Activated B cell treated with CpG ODN at 0.5 μM for 24 hours (primary cell): ENCODE data around the gene PRAMEF13. TPM values are rescaled to one million over a fixed set of nuclear protein-coding genes. Genes with fewer than 3 reads are reported as not detected.
"Not testable (repeated sequence)": the region's sequence is repeated elsewhere in the genome, so short reads cannot be mapped to it uniquely, and the experiment has no call there.

Source experiments
- ATAC-seq: fragments of 200-7000 bp; cut with Tn5 transposase; one replicate; pipeline ENCODE4 v1.10.0; 2021; ENCODE audit warnings: low read depth, mild to moderate bottlenecking, moderate library complexity
- CTCF ChIA-PET: fragments of 350-600 bp; sonication (Branson Sonifier 250); formaldehyde crosslinking; loops from one replicate; lab custom pipeline; 2021; ENCODE audit warnings: antibody characterized with exemption; lab: Charles Lee
- POLR2A ChIA-PET: fragments of 350-600 bp; sonication (Branson Sonifier 250); formaldehyde crosslinking; loops from one replicate; lab custom pipeline; 2021; ENCODE audit warnings: antibody characterized with exemption; lab: Charles Lee
- DNase-seq: peaks from one replicate; pipeline ENCODE4 v3.0.0; 2022
- H3K27ac Mint-ChIP-seq: one replicate; pipeline ENCODE4 v1.8.0; 2020; ENCODE audit warnings: mixed read lengths
- H3K27me3 Mint-ChIP-seq: one replicate; pipeline ENCODE4 v1.8.0; 2021; ENCODE audit warnings: mixed read lengths
- H3K36me3 Mint-ChIP-seq: one replicate; pipeline ENCODE4 v1.8.0; 2021; ENCODE audit warnings: low read depth, mixed read lengths
- H3K4me1 Mint-ChIP-seq: one replicate; pipeline ENCODE4 v1.8.0; 2021; ENCODE audit warnings: mixed read lengths
- H3K4me3 Mint-ChIP-seq: one replicate; pipeline ENCODE4 v1.8.0; 2020; ENCODE audit warnings: mild to moderate bottlenecking, mixed read lengths
- H3K9me3 Mint-ChIP-seq: one replicate; pipeline ENCODE4 v1.8.0; 2020; ENCODE audit warnings: mixed read lengths
- intact Hi-C: fragments of 100-400 bp; cut with micrococcal nuclease; formaldehyde crosslinking; loops from one replicate; pipeline ENCODE4 v1.15.1; 2024
- total RNA-seq: library from RNA; stranded (reverse); gene quantifications from 2 replicates; pipeline ENCODE4 v1.2.3, GENCODE V29; 2022

Gene PRAMEF13, protein sequence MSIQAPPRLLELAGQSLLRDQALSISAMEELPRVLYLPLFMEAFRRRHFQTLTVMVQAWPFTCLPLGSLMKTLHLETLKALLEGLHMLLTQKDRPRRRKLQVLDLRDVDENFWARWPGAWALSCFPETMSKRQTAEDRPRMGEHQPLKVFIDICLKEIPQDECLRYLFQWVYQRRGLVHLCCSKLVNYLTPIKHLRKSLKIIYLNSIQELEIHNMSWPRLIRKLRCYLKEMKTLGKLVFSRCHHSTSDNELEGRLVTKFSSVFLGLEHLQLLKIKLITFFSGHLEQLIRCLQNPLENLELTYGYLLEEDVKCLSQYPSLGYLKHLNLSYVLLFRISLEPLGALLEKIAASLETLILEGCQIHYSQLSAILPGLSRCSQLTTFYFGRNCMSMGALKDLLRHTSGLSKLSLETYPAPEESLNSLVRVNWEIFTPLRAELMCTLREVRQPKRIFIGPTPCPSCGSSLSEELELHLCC
- total RNA-seq = not detected in 2 replicates

DNA sequence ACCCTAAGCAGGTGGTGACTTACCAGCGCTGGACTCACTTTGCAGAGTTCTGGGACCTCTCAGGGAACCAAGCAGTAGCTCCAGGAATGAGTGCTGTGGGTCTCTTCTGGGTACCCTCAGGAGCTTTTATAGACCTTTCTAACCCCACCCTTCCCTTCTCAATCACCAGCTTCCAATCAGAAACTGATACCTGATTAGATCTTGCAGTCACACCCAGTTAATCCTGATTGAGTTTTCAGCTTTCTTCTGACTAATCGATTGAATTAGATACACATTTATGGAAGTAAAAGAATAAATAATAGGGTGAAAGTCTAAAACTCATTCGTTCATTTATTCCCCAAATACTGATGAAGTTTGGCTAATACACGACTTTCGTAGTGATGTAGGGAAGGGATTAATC is at the start of gene PRAMEF13:
Gene PRAMEF13 (minus strand): TSS at position 101 of the 400 bp plus-strand sequence. CDS start 1,820 bp downstream, outside the sequence.
- H3K4me3 Mint-ChIP-seq, H3K27ac Mint-ChIP-seq, H3K27me3 Mint-ChIP-seq, DNase-seq, ATAC-seq, POLR2A ChIA-PET, CTCF ChIA-PET, H3K4me1 Mint-ChIP-seq, H3K9me3 Mint-ChIP-seq, H3K36me3 Mint-ChIP-seq, intact Hi-C loops: not testable (repeated sequence)

DNA sequence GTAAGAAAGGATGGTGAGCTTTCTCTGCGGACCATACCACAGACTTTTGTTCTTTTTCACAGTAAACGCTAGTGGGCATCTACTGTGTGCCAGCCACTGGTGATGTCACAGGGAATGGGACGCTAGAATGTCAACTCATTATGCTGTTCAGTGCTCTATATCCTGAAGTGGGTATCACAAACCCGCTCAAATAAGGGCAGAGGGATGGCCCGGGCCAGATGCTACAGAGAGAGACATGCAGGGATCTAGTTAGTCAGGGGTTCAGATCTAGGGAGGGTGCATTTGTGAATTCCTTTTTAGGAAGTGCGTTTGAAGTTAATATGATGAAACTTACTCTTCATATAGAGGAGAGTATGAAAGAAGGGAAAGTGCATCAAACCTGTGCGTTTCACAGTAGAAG is 45.9 kb upstream of the PRAMEF13 start:
- H3K4me3 Mint-ChIP-seq, POLR2A ChIA-PET, DNase-seq, H3K4me1 Mint-ChIP-seq, H3K27ac Mint-ChIP-seq, H3K27me3 Mint-ChIP-seq, intact Hi-C loops, ATAC-seq, H3K36me3 Mint-ChIP-seq, CTCF ChIA-PET, H3K9me3 Mint-ChIP-seq: not testable (repeated sequence)

GRCh38 chr1:13246554-13246871 is 45.3 kb upstream of the PRAMEF13 start:
- intact Hi-C loops, POLR2A ChIA-PET, H3K4me1 Mint-ChIP-seq: not testable (repeated sequence)

GRCh38 chr1:13245841-13246553 is 44.8 kb upstream of the PRAMEF13 start:
- ATAC-seq, H3K27me3 Mint-ChIP-seq, CTCF ChIA-PET, intact Hi-C loops, H3K4me1 Mint-ChIP-seq, DNase-seq, H3K4me3 Mint-ChIP-seq, H3K27ac Mint-ChIP-seq, H3K36me3 Mint-ChIP-seq, POLR2A ChIA-PET, H3K9me3 Mint-ChIP-seq: not testable (repeated sequence)

More at GRCh38 chr1:13246554-13246871, 45.3 kb upstream of the PRAMEF13 start:
- H3K27ac Mint-ChIP-seq, H3K36me3 Mint-ChIP-seq, CTCF ChIA-PET, DNase-seq, H3K9me3 Mint-ChIP-seq, H3K27me3 Mint-ChIP-seq, H3K4me3 Mint-ChIP-seq, ATAC-seq: not testable (repeated sequence)

GRCh38 chr1:13243536-13244263 is 42.5 kb upstream of the PRAMEF13 start:
- ATAC-seq, POLR2A ChIA-PET, H3K27ac Mint-ChIP-seq, H3K36me3 Mint-ChIP-seq, H3K27me3 Mint-ChIP-seq, H3K4me3 Mint-ChIP-seq, CTCF ChIA-PET, H3K9me3 Mint-ChIP-seq, DNase-seq, intact Hi-C loops, H3K4me1 Mint-ChIP-seq: not testable (repeated sequence)

DNA sequence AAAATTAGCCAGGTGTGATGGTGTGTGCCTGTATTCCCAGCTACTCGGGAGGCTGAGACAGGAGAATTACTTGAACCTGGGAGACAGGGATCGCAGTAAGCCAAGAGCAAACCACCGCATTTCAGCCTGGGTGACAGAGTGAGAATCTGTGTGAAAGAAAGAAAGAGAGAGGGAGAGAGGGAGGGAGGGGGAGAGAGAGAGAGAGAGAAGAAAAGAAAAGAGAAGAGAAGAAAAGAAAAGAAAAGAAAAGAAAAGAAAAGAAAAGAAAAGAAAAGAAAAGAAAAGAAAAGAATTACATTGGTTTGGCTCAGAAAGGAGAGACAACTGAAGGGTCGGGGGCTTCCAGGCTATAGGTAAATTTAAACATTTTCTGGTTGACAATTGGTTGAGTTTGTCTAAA is 38.4 kb upstream of the PRAMEF13 start:
- H3K27me3 Mint-ChIP-seq, CTCF ChIA-PET, ATAC-seq, H3K27ac Mint-ChIP-seq, H3K4me1 Mint-ChIP-seq, DNase-seq, POLR2A ChIA-PET, H3K9me3 Mint-ChIP-seq, H3K36me3 Mint-ChIP-seq, intact Hi-C loops, H3K4me3 Mint-ChIP-seq: not testable (repeated sequence)

- H3K9me3 Mint-ChIP-seq, H3K36me3 Mint-ChIP-seq, H3K27me3 Mint-ChIP-seq, POLR2A ChIA-PET, intact Hi-C loops, CTCF ChIA-PET, H3K4me3 Mint-ChIP-seq, ATAC-seq, H3K4me1 Mint-ChIP-seq, H3K27ac Mint-ChIP-seq, DNase-seq: not testable (repeated sequence)
Observed at GRCh38 chr1:13237572-13237971, 36.4 kb upstream of the PRAMEF13 start.

DNA sequence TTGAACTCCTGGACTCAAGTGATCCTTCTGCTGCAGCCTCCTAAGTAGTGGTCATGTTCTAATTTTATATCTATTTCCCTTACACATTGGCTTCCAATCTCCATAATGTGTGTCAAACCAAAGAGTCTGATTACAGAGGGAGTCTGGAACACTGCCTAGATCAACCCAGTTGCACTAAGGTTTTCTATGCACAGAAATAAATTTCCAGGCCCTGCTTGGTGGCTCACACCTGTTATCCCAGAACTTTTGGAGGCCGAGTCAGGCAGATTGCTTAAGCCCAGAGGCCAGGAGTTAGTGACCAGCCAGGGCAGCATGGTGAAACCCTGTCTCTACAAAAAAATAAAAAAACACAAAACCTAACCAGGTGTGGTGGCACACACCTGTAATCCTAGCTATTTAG is 32.8 kb upstream of the PRAMEF13 start:
- CTCF ChIA-PET, H3K27me3 Mint-ChIP-seq, H3K4me1 Mint-ChIP-seq, H3K9me3 Mint-ChIP-seq, POLR2A ChIA-PET, intact Hi-C loops, H3K4me3 Mint-ChIP-seq, H3K36me3 Mint-ChIP-seq, H3K27ac Mint-ChIP-seq, DNase-seq, ATAC-seq: not testable (repeated sequence)

DNA sequence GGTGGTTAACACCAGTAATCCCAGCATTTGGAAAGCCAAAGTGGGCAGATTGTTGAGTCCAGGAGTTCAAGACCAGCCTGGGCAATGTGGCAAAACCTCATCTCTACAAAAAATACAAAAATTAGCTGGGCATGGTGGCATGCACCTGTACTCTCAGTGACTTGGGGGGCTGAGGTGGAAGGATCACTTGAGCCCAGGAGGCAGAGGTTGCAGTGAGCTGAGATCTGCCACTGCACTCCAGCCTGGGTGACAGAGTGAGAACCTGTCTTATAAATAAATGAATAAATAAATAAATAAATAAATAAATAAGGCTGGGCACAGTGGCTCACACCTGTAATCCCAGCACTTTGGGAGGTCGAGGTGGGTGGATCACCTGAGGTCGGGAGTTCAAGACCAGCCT is 30.8 kb upstream of the PRAMEF13 start:
- H3K4me1 Mint-ChIP-seq, H3K9me3 Mint-ChIP-seq, POLR2A ChIA-PET, DNase-seq, CTCF ChIA-PET, ATAC-seq, intact Hi-C loops, H3K27me3 Mint-ChIP-seq, H3K27ac Mint-ChIP-seq, H3K36me3 Mint-ChIP-seq, H3K4me3 Mint-ChIP-seq: not testable (repeated sequence)

GRCh38 chr1:13231061-13231750 is 30.0 kb upstream of the PRAMEF13 start:
- H3K36me3 Mint-ChIP-seq, CTCF ChIA-PET, H3K4me3 Mint-ChIP-seq, DNase-seq, H3K27ac Mint-ChIP-seq, H3K9me3 Mint-ChIP-seq, intact Hi-C loops, ATAC-seq, POLR2A ChIA-PET, H3K4me1 Mint-ChIP-seq, H3K27me3 Mint-ChIP-seq: not testable (repeated sequence)

GRCh38 chr1:13230601-13231000 is 29.4 kb upstream of the PRAMEF13 start:
- H3K27ac Mint-ChIP-seq, intact Hi-C loops, POLR2A ChIA-PET, H3K27me3 Mint-ChIP-seq, H3K36me3 Mint-ChIP-seq, DNase-seq, H3K4me3 Mint-ChIP-seq, CTCF ChIA-PET, H3K4me1 Mint-ChIP-seq, ATAC-seq, H3K9me3 Mint-ChIP-seq: not testable (repeated sequence)
